Measurements from ENCODE around the gene LMBR1L.
"Not testable (repeated sequence)": the region's sequence is repeated elsewhere in the genome, so short reads cannot be mapped to it uniquely, and the experiment has no call there.

The LMBR1L gene

DNA sequence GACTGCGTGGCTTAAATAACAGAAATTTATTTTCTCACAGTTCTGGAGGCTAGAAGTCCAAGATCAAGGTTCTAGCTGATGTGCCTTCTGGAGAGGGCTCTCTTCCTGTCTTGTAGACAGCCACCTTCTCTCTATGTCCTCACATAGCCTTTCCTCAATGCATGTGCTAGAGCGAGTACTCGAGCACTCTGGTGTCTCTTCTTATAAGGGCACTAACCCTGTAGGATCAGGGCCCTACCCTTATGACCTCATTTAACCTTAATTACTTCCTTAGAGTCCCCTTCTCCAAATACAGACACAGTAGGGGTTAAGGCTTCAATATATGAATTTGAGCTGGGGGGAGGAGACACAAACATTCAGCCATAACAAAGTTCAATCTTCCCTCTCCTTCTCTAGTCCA is 26.2 kb downstream of the LMBR1L start:
- DNase-seq, result no peak

DNA sequence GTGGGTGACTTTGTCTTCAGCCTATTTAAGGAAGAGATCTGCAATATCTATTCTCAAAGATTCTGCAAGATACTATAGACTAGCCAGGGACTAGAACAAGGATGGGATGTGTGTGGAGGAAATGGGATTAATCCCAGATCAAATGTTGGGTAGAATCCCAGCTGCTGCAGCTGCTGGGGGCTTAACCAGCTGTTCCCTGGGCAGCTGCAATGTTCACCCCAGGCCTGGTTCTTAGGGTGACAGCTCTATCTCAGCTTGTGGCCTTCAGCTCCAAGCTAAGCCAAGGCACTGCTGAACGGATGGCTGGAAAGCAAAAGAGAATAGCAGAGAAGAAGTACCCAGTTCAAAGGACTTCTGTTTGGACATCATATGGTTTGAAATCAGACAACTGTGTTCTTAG is 30.9 kb downstream of the LMBR1L start:
- DNase-seq, result no peak

DNA sequence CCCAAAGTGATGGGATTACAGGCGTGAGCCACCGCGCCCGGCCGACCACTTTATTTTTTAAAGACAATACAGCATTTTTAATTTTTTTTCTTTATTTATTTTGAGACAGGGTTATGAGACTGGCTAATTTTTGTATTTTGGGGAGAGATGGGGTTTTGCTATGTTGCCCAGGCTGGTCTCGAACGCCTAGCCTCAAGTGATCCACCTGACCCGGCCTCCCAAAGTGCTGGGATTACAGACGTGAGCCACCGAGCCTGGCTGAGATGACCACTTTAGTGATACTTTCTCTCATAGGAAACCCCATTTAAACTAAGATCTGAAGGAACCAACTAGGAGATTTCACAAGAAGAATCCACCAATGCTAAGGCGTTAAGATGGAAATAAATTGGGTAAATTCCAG is 39.7 kb downstream of the LMBR1L start:
- DNase-seq, result no peak

DNA sequence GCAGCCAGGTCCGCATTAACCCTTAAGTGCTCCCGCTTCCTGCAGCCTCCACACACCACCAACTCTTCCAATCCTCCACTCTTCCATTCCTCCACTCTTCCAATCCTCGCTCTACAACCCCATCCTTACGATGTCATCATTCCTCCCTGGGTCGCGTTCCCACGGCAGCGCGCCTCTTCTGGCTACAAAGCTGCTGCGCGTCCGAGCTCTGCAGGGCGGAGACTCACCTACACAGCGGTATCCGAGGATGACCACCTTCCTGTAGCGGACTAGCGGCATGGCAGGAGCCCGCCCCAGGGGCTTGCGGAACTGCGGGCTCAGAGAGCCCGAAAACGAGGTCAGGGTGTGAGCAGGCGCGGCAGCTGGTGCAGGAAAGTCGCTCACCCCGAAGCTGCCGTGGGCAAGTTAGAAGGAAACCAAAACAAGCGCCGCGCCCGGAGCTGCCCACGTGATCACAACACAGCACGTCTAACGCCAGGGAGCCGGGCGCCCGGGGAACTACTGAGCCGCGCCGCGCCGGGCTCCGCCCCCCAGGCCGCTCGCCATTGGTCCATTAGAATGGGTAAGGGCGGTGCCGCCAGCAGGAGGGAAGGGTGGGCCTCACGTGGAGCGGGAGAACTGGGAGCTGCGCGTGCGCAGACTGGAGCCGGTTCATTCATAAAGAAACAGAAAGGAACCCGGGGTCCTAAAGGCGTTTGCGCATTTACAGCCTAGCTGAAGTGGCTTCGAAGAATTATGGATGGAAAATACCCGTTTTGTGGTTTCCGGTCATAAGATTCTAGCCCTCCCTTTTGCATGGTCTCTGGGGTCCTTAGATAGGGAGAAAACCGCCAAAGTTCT is 40.9 kb downstream of the LMBR1L start, which contains the start of gene RHEBL1:
Gene RHEBL1 (minus strand): TSS at position 473 of the 840 bp plus-strand sequence. CDS start 194 bp downstream, at position 279.
- DNase-seq, result peak; percentile 98 to 99

DNA sequence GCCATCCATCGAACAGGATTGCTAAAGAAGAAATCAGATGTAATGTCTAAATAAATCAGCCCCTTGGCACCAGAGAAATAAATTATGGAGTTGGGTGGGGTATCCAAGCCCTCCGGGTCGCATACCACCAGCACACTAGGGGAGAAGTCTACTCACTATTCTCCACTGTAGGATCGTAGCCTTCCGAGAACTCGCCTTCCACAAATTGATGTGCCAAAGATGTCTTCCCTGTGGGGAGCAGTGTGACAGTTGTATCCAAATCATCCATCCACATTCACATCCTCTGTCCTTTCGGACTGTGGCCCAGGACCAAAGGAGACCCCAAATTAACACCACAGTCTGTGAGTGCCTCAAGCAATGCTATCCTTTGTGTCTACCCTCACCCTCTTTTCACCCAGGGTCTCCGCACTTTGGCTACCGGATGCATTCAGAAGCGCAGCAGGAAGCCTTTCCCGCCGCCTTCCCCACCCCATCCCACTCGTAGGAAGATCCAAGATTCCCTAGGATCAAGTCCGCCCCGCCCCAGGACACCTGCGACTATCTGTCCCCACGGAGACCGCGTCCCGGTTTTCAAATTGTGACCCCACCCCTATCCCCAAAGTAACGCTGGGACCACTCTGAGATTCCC is 41.7 kb downstream of the LMBR1L start:
- DNase-seq, result no peak

DNA sequence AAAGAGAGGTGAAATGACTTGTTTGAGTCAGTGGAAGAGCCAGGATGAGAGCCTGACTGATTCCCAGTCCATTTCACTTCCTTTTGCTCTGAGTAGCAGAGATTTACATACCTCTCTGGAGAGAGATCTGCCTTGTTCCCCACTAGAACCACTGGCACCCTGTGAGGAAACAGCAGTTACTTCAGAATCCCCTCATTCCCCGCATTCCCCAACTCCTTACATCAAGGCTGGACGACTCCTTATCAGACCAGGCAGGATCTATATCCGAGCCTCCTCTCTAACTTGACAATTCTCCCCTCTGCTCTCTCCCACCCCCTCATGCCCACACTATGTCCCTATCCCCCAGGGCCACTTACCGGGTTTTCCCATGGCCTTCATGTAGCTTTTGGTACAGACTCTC is 44.5 kb downstream of the LMBR1L start:
- DNase-seq, result no peak

DNA sequence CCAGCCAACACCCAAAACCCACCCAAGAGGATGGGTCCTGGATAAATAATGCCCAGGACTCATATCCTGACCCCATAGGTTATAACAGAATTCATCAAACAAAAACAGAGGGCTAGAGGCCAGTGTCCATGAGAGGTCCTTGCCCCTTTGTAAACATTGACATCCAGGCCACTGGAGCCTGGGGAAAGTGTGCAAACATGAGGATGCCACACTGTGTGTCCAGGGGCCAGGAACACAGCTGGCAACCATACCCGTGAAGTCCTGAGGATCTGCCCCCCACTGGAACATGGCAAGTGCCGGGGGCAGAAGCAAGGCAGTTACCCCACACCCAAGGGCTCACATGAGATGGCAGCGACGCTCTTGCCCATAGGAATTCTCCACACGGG is 45.9 kb downstream of the LMBR1L start:
- DNase-seq, result no peak

DNA sequence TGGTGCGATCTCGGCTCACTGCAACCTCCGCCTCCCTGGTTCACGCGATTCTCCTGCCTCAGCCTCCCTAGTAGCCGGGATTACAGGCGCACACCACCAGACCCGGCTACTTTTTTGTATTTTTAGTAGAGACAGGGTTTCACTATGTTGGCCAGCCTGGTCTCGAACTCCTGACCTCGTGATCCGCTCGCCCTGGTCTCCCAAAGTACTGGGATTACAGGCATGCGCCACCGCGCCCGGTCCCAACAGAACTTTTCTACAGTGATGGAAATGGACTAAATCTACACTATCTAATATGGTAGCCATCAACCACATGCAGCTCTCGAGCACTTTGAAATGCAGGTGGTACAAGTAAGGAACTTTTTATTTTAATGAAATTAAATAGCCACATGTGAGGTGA is 48.7 kb downstream of the LMBR1L start:
- DNase-seq, result not testable (repeated sequence)

DNA sequence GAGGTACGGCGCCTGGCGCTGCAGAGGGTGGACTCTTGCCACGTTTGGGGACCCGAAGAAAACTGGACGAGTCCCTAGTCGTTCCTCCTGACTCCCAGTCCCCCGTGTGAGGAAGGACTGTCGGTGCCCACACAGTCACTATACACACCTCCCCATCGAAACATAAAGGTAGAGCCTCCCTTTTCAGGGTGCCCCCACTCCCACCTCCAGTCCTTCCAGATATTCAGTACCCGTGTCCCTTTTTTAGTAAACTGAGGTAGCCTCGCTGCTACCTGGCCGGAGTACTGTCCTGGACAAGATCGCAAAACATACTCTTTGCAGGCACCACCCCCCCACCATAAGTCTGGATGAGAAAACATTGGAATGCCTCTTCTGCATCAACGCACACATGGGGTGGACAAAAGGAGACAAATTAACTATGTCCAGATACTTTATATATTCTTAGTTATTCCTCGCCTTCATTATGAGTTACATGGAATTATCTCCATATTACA is 49.4 kb downstream of the LMBR1L start:
- no peak for DNase-seq

DNA sequence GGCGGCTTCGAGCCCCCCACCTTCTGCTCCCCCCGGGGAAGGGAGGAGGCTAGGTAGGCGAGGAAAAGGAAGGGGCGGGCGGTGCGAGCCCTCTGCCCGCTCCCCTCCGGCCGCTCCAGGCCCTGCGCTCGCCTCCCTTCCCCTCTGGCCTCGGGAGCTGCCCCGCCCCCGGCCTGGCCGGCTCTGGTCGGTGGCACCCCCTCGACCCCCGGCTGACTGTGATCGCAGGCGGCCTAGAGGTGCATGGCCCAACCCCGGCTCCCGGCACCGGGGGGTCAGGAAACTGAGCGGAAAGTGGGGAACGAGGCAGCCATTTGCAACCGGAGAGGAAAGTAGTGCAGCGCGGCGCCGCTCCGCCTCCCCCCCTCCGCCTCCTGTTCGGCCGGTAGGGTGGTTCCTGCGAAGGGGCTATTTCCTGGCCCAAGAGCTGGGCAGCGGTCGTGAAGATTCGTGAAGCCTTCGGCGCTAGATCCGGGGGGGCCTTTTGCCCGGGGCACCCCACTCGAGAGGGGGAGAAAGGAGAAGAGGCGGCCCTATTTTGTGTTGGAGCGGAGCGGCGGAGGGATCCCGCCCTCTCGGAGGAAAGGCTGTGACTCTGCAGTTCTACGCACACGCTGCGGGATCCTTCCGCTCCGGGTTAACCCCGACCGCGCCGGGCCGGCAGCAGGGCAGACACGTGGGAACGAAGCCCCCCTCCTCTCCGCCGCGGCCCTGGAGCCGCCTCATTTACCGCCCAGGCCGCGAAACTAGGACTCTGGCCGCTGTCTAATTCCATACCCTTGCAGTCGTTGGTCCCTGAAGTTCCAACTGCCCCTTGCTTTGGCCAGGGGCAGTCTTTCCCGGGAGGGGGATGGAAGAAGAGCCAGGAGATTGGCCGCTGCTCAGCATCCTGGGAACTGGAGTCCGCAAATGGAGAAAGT is 50.1 kb downstream of the LMBR1L start, which contains the start of gene KMT2D:
Gene KMT2D (minus strand): TSS at position 558 of the 920 bp plus-strand sequence. CDS start 5,470 bp downstream, outside the sequence.
- DNase-seq, result peak; percentile 80 to 88

DNA sequence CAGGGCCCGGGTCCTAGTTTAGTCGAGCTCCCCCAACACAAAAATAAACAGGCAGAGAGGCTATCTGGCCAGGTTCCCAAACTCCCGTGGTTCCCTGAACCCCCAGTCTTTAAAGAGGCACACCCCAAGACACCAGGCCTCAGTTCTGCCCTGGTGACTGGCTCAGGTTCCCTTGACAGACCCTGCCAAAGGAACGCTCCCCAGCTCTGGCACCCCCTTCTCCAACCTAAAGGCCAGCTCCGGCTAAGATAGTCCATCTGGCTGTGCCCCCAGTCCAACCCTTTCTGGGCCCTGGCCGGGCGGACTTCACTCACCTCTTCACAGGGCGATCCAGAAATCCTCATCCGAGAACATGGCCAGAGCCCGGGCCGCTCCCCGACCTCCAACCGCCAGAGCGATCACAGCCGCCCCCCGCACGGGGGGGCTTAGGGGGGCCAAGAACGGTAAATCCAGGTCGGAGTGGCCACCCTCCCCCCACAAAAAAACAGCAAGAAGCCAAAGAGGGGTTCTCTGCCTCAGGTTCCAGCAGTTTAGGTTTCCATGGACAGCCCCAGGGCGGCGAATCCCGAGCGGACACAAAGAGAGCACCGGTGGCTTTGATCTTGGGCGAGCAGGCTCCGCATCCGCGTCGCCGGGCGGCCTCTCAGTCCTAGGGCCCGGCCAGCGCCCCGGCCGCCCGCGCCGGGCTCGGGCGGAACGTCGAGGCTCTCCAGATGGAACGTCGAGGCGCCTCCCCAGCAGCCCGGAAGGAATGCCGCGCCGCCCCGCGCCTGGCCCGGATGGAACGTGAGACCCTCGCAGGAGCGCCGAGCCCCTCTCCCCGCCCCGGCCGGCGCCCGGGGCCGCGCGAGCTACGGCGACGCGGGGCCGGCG is 51.1 kb downstream of the LMBR1L start:
- no peak for DNase-seq

DNA sequence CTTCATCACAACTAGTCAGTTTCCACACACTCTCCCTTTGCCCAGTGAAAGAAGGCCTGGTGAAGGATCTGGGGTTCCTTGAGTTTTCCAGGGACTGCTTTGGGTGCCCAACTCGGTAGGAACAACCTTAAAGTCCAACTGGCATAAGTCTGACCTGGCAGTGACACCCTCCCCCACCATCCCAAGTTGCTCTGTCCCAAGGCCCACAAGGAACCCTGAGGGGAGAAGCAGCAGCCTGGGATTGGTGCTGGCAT is 51.7 kb downstream of the LMBR1L start:
- DNase-seq, result no peak

DNA sequence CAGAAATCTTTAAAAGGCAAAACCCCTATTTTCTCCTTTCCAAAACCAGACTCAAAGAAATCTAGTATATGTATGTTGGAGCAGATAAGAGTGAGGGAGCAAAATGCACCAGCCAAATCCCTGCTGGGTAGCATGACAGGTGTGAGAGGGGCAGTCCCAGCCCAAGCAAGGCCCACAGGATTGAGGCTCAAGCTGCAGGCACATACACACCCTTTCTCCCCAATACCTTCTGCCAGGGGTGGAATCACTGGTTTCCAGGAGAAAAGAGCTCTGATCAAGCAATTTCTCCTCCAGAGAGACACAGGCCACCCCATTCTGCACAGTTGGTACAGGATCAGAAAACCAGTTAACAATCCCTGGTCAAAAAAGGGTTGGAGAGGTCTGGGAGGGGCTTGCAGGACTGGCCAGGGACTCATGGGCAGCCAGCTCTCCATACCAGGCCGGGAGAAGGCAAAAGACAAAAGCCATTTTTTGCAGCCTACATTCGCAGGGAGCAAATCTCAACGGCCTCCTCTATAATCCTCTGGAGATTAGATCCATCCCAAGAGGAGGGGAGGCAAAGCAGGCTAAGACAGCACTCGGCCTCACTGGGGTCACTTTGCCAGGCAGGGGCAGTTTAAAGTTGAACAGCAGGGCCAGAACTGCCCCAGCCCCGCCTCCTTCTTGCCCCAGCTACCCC is 52.1 kb downstream of the LMBR1L start:
- no peak for DNase-seq

DNA sequence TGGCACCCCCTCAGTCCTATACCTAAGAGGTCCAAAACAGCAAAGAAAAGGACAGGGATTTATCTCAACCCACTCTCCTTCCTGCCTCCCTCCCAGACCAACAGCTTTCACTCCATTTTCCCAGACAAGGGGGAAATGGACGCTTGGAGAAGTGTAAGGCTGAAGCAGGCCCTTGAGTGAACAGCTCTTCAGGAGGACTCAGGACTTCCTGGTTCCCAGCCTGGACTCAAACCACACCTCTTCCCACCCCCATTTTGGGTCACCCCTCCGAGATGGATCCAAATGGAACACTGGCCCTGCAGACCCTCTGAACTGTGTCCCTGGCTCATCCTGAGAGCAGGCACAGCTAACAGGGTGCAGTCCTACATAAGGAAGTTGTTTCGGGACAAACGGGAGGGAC is 52.8 kb downstream of the LMBR1L start:
- DNase-seq, result peak in 1 of 2 donors; percentile 27

DNA sequence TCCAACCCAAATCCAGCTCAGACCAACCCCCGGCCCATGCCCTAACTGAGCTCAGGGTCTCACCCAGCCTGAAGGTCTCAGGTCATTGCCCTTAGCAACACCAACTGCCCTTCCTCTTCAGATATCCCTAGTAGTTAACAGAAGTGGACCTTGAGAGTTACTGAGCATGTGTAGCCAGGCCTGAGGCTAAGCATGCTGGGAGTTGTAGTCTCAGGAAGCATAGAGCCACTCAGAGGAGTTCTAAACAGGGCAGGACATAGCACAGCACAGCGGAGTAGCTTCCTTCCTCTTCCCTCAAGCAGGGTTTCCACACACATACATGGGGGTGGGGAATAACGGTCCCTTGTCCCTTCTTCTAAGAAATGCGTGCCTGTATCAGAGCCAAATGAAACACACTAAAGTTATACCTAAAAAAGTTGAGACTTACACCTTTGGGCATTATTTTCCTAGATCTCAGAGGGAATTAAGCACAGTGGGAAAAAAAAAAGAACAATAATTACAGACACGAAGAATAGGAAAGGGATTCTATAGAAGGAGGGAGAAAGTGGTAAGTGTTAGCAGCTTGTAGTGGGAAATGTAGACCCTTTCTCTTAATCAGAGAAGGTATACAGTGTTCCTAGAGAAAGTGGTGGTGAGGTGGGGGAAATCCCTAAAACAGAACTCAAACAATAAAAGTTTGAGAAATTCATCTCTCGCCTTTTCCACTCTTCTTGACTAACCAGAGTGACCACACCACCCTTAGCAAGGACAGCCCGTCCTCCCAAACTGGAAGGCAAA is 54.5 kb downstream of the LMBR1L start:
- DNase-seq, result peak; percentile 90 to 94

DNA sequence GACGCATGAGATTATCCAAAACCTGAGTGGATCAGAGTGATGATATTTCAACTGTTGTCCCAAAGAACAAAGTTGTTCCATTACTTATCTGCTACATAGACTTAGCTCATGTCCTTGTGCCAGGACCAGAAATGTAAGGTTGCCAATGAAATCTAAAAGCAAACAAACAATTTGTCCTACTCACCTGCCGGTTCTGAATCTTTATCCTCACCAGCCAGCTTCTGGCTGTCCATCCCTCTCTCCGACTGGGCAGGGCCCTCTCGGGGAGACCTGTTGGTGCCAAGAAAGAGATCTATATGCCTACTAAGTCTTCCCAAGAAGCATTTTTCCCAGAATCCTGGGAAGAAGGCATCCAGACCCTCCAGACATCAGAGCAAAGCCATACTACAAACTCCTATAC is 55.6 kb downstream of the LMBR1L start:
- no peak for DNase-seq

DNA sequence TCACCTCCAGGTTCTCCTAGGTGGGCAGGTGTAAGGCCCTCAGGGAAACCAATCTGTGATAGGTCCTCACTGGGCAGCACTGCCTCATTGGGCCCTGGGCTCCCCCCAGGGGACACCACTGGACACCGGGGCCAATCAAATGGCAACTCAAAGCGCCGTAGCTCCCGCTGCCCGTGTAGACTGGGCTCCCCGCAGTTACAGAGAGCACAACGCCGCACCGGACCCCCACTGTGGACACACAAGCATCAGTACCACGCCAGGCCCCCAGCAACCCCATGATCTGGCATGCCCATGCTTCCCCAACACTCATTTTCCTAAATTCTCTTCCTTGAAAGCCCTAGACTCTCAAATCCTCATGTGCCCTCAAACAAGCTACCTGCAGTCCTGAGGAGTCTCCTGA is 56.1 kb downstream of the LMBR1L start:
- no peak for DNase-seq

DNA sequence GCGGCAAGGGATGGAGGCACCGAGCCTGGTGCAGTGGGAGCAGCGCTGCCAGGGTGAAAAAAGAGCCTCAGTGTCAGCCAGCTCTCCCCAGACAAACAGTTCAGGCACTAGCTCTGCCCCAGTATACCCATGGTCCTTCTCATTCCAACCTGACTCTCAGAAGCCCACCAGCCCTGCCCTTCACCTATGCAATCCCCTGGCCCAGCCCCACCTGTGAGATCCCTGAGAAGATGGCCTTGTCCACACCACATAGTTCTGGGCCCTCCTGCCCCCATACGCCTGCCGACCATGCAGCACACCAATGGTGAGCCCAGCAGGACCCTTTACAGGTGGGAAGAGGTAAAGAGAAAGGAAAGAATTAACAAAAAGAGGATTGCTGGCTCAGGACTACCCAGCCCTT is 56.6 kb downstream of the LMBR1L start:
- DNase-seq, result no peak

DNA sequence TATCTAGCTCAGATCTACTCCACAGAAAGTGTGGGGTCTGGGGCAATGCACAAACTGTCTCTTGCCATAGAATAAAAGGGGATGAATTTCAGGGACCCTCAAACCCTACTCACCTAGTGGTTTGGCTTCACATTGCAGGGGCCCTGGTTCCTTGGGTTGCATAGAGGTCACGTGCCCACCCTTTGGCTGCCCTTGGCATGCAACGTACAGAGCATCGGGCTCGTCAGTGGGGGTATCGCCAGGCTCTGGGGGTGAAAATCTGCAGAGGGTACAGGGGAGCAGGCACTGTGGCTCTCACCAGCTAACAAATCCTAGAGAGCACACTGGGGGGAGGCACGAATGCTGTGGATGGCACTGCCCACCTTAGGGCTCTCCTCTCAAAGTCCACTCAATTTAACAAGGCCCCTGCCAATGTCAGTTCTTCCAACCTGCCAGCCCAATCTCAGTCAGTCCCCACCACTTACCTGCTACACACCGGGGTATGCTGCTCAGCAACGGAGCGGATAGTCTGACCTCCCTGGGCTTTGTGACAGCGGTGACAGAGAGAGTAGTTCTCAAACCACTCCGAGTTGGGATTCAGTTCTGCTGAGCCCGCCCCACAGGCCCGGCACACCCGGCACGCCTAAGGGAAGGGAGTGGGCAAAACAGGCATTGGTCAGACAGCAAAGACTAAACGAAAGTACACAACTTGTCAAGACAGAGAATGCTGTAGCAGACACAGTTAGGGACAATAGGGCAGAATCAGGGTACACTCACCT is 58.0 kb downstream of the LMBR1L start:
- no peak for DNase-seq
